C4-2B (cell line): Measurements from ENCODE around the gene PRKCA.

ENCODE experiments used
- CTCF ChIP-seq: fragments of 450-650 bp; conservative IDR thresholded peaks from 2 replicates; pipeline ENCODE4 v1.5.1; 2017; ENCODE audit warnings: mild to moderate bottlenecking
- ZFX ChIP-seq: fragments of 450-650 bp; IDR thresholded peaks from 2 replicates; pipeline ENCODE4 v1.6.1; 2017

DNA sequence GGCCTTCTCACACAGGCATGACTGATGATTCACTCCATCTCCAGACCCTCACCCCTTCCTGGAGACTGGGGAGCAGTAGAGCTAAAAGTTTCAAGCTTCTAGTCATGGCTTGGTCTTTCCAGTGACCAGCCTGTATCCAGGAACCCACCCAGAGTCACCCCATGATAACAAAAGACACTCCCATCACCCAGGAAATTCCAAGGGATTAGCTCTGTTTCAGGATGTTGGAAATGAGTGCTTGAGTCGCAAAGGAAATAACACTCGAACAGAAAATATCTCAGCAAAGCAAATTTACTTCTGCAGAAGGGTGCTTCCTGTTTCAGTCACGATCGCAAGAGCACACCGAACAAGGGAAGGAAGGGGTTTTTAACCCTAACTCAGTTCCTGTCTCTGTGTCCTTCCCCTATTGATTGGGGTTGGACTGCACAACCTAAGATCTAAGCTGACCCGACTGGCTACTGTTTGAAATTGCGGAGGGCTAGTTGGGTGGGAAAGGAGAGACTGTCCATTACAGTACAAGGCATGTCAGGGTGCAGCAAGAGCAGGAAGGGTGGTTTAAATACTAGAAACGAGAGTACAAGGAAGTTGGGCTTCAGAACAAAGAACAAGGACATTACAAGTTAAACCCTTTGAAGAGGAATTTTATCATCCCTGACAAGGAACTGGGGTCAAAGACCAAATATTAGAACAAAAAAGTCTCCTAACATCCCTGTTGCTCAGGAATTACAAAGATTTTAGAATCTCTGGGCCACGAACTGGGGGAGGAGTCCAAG lies 308.1 kb downstream of the PRKCA start:
- no peak for TF ChIP-seq CTCF
- no peak for TF ChIP-seq ZFX
